TTC549 (cell line): Measurements from ENCODE around the gene PGM5.

Experiments
- FAIRE-seq: peaks from 2 replicates; lab custom pipeline; 2012; peaks lifted over from hg19 to GRCh38; lab: Jason Lieb, UNC

The PGM5 gene

GRCh38 chr9:68540712-68541535 is 184.5 kb downstream of the PGM5 start, which contains the start of gene TMEM252:
TSS of gene TMEM252 (minus strand) at chr9:68540883. CDS start at chr9:68540814, 69 bp downstream.
- FAIRE-seq, result no peak

- no peak for FAIRE-seq
Observed at GRCh38 chr9:68541568-68541967, 185.2 kb downstream of the PGM5 start.

- no peak for FAIRE-seq
Observed at GRCh38 chr9:68545033-68545705, 188.8 kb downstream of the PGM5 start.

- FAIRE-seq, result no peak
Observed at GRCh38 chr9:68546596-68547390, 190.4 kb downstream of the PGM5 start.

- no peak for FAIRE-seq
Observed at GRCh38 chr9:68547417-68547816, 191.0 kb downstream of the PGM5 start.

GRCh38 chr9:68548241-68548640 is 191.8 kb downstream of the PGM5 start:
- no peak for FAIRE-seq

GRCh38 chr9:68551191-68551590 is 194.8 kb downstream of the PGM5 start:
- no peak for FAIRE-seq

- no peak for FAIRE-seq
Observed at GRCh38 chr9:68552700-68553476, 196.5 kb downstream of the PGM5 start.

- FAIRE-seq, result no peak
Observed at GRCh38 chr9:68555437-68556150, 199.2 kb downstream of the PGM5 start.

GRCh38 chr9:68558545-68558944 is 202.1 kb downstream of the PGM5 start:
- FAIRE-seq, result no peak

- no peak for FAIRE-seq
Observed at GRCh38 chr9:68560071-68560844, 203.8 kb downstream of the PGM5 start.

- FAIRE-seq, result no peak
Observed at GRCh38 chr9:68562461-68562860, 206.1 kb downstream of the PGM5 start.

- FAIRE-seq, result no peak
Observed at GRCh38 chr9:68567565-68567964, 211.2 kb downstream of the PGM5 start.

GRCh38 chr9:68574150-68574549 is 217.7 kb downstream of the PGM5 start:
- no peak for FAIRE-seq

GRCh38 chr9:68575817-68576216 is 219.4 kb downstream of the PGM5 start:
- no peak for FAIRE-seq

- FAIRE-seq, result no peak
Observed at GRCh38 chr9:68577774-68578591, 221.6 kb downstream of the PGM5 start.
